Lower lobe of right lung (tissue), 2 donors: ENCODE data around the gene SLC26A6. TPM values are rescaled to one million over a fixed set of nuclear protein-coding genes. Genes with fewer than 3 reads are reported as not detected.

ENCODE experiments used
- ATAC-seq, 2 donors: fragments of 200-7000 bp; cut with Tn5 transposase; one replicate each; pipeline ENCODE4 v1.9.1; 2020 to 2022; ENCODE audit warnings: mild to moderate bottlenecking in 2 of 2, moderate library complexity in 2 of 2
- DNase-seq: peaks from one replicate; pipeline ENCODE4 v3.0.0-alpha.2; 2020
- H3K27ac ChIP-seq: fragments of 200-600 bp; one replicate; pipeline ENCODE4 v1.8.0; 2022
- H3K27me3 ChIP-seq: fragments of 200-600 bp; one replicate; pipeline ENCODE4 v1.8.0; 2022; ENCODE audit warnings: low read depth
- H3K36me3 ChIP-seq: fragments of 200-600 bp; one replicate; pipeline ENCODE4 v1.8.0; 2022; ENCODE audit warnings: mild to moderate bottlenecking
- H3K4me1 ChIP-seq: fragments of 200-600 bp; one replicate; pipeline ENCODE4 v1.8.0; 2022
- H3K4me3 ChIP-seq: fragments of 200-600 bp; one replicate; pipeline ENCODE4 v1.8.0; 2022; ENCODE audit warnings: mild to moderate bottlenecking
- H3K9me3 ChIP-seq: fragments of 200-600 bp; one replicate; pipeline ENCODE4 v1.8.0; 2022
- CTCF ChIP-seq: fragments of 200-600 bp; IDR thresholded peaks from one replicate; pipeline ENCODE4 v1.8.0; 2022; ENCODE audit warnings: antibody characterized with exemption, mild to moderate bottlenecking
- intact Hi-C: fragments of 100-400 bp; cut with DNase I; formaldehyde crosslinking; loops from one replicate; pipeline ENCODE4 v1.11.0; 2022
- microRNA-seq: library from miRNA; unstranded; fragments of <30 nt; microRNA quantifications from one replicate; pipeline ENCODE4 v1.2.0, GENCODE V29; 2020; ENCODE audit warnings: borderline number of aligned reads
- total RNA-seq: library from RNA; stranded (reverse); fragmentation: NEBNext Ultra II Directional; extraction: Animal tissue kit (Norgen Biotek cat#: 25700); gene quantifications from one replicate; pipeline ENCODE4 v1.2.1, GENCODE V29; 2021
- donor health status: DM: no; HTN: yes; CAD: no; lungs with severe emphysema.

Gene SLC26A6
- total RNA-seq, 1 donor from 2014 or later = 20.8 TPM

GRCh38 chr3:48585411-48585810 lies 49.9 kb downstream of the SLC26A6 start:
- no peaks in the 10 kb centered on the region for H3K36me3 ChIP-seq
- no peak for TF ChIP-seq CTCF
- ATAC-seq = no peak
- H3K4me1 ChIP-seq = no peaks in the 10 kb centered on the region
- H3K27ac ChIP-seq = no peak overlapping the region
- no peaks in the 10 kb centered on the region for H3K9me3 ChIP-seq
- H3K27me3 ChIP-seq = no peaks in the 10 kb centered on the region
- no peak for DNase-seq
- intact Hi-C loops = no loop called here
- H3K4me3 ChIP-seq = no peak overlapping the region

GRCh38 chr3:48584836-48585235 lies 50.4 kb downstream of the SLC26A6 start:
- Histone ChIP-seq H3K27me3 (no peaks in the 10 kb centered on the region), H3K9me3 (no peaks in the 10 kb centered on the region), H3K27ac (no peak overlapping the region), H3K36me3 (no peaks in the 10 kb centered on the region), H3K4me3 (no peak overlapping the region), H3K4me1 (no peaks in the 10 kb centered on the region)
- DNase-seq (no peak), ATAC-seq (no peak)
- TF ChIP-seq CTCF = no peak
- intact Hi-C loops = no loop called here

GRCh38 chr3:48581621-48582481 lies 53.4 kb downstream of the SLC26A6 start:
- DNase-seq (no peak), ATAC-seq (no peak)
- no peak for TF ChIP-seq CTCF
- Histone ChIP-seq H3K36me3 (no peaks in the 10 kb centered on the region), H3K27ac (no peak overlapping the region), H3K4me1 (no peaks in the 10 kb centered on the region), H3K4me3 (no peak overlapping the region), H3K27me3 (no peaks in the 10 kb centered on the region), H3K9me3 (no peaks in the 10 kb centered on the region)
- intact Hi-C loops = no loop called here

- no peaks in the 10 kb centered on the region for H3K27me3 ChIP-seq
- intact Hi-C loops = no loop called here
- H3K4me1 ChIP-seq = no peaks in the 10 kb centered on the region
- no peak for DNase-seq
- TF ChIP-seq CTCF = no peak
- H3K4me3 ChIP-seq = no peak overlapping the region
- no peaks in the 10 kb centered on the region for H3K36me3 ChIP-seq
- H3K27ac ChIP-seq = no peak overlapping the region
- no peaks in the 10 kb centered on the region for H3K9me3 ChIP-seq
- no peak for ATAC-seq
These were observed 58.6 kb downstream of the SLC26A6 start for GRCh38 chr3:48576647-48577046.

Small RNAs within 50 kb of the gene (microRNA-seq; reads per million reads assigned to microRNA genes)
- gene MIR4793 = not detected
- gene MIR711 = not detected

Other genes with a start within 250 kb of the SLC26A6 start
- 94.3 TPM for gene PLXNB1, start 205.4 kb downstream of the SLC26A6 start, total RNA-seq
- 8.6 TPM for gene CCDC51, start 195.3 kb downstream of the SLC26A6 start, total RNA-seq
- gene TMA7, start 195.2 kb downstream of the SLC26A6 start, total RNA-seq = 153 TPM
- gene ATRIP, start 188.7 kb downstream of the SLC26A6 start, total RNA-seq = 5.9 TPM
- gene SHISA5, start 131.3 kb downstream of the SLC26A6 start, total RNA-seq = 187 TPM
- 12.9 TPM for gene PFKFB4, start 78.7 kb downstream of the SLC26A6 start, total RNA-seq
- 0.32 TPM for gene UCN2, start 71.7 kb downstream of the SLC26A6 start, total RNA-seq
- 2.6 TPM for gene COL7A1, start 40.1 kb downstream of the SLC26A6 start, total RNA-seq
- gene UQCRC1, start 25.8 kb downstream of the SLC26A6 start, total RNA-seq = 121 TPM
- gene TMEM89, start 13.7 kb downstream of the SLC26A6 start, total RNA-seq = not detected
- 1.0 TPM for gene CELSR3, start 27.4 kb upstream of the SLC26A6 start, total RNA-seq
- 20.7 TPM for gene NCKIPSD, start 50.5 kb upstream of the SLC26A6 start, total RNA-seq
- 56.3 TPM for gene IP6K2, start 81.8 kb upstream of the SLC26A6 start, total RNA-seq
- 45.5 TPM for gene PRKAR2A, start 212.4 kb upstream of the SLC26A6 start, total RNA-seq